ENCODE measurements around the gene TMEM115. TPM values are rescaled to one million over a fixed set of nuclear protein-coding genes. Genes with fewer than 3 reads are reported as not detected.
"Not testable (repeated sequence)": the region's sequence is repeated elsewhere in the genome, so short reads cannot be mapped to it uniquely, and the experiment has no call there.

The TMEM115 gene
- total and polyA plus RNA-seq, 2 donors from 2014 or later, result 40.1 to 54.0 TPM

GRCh38 chr3:50316657-50317242 is 42.6 kb downstream of the TMEM115 start:
- TF ChIP-seq CTCF (IDR thresholded peaks at IDR 0.05; ENCODE audit: borderline replicate concordance, extremely low read depth, insufficient read depth), result no peak
- FAIRE-seq (no peak), DNase-seq (peak in 1 of 5 donors; percentile 96)
- Histone ChIP-seq H3K9ac (ENCODE audit: low read length in 3 of 3) (no peak overlapping the region), H3K36me3 (ENCODE audit: control insufficient read depth in 2 of 3, insufficient read depth in 3 of 3, low read length in 3 of 3) (peaks cover 6 to 18% (median 14%) of the 10 kb centered on the region in 3 donors), H3K27ac (ENCODE audit: low read depth in 2 of 2, low read length in 2 of 2) (peak overlapping the region; percentile 1 to 5), H3K9me3 (ENCODE audit: control insufficient read depth in 2 of 3, insufficient read depth in 1 of 3, low read length in 3 of 3) (no peaks in the 10 kb centered on the region), H3K27me3 (ENCODE audit: control insufficient read depth, insufficient read depth, low read length) (no peaks in the 10 kb centered on the region), H3K4me1 (ENCODE audit: control insufficient read depth in 2 of 3, insufficient read depth in 2 of 3, low read depth in 1 of 3, low read length in 3 of 3) (peaks cover 3 to 33% (median 20%) of the 10 kb centered on the region in 3 donors), H3K4me3 (ENCODE audit: low read length in 3 of 3) (no peak overlapping the region)
- intact Hi-C loops (cut with DNase I), result no loop called here

DNA sequence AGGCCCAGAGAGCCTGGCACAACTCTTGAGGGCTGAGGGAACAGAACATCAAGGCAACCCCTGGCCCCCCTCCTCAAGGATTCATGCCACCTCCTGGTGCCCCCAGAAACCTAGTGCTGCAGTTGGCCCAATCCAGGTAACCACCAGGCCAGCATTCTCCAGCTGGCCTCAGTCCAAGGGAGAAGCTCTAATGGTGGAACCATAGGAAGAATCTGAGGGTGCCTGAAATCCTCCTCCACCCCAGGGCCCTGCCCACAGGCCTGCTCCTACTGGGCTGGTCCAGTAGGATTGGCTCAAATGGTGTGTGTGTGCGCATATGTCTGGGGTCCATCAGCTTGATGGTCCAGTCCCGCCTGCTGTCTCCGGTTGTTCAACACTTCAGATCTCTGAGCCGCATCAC is 44.5 kb downstream of the TMEM115 start:
- FAIRE-seq (no peak), DNase-seq (no peak)
- H3K27ac ChIP-seq (ENCODE audit: low read depth in 2 of 2, low read length in 2 of 2), result no peak overlapping the region
- H3K36me3 ChIP-seq (ENCODE audit: control insufficient read depth in 2 of 3, insufficient read depth in 3 of 3, low read length in 3 of 3), result peaks cover 6 to 18% (median 11%) of the 10 kb centered on the region in 3 donors
- intact Hi-C loops (cut with DNase I), result no loop called here
- H3K9me3 ChIP-seq (ENCODE audit: control insufficient read depth in 2 of 3, insufficient read depth in 1 of 3, low read length in 3 of 3), result no peaks in the 10 kb centered on the region
- H3K27me3 ChIP-seq (ENCODE audit: control insufficient read depth, insufficient read depth, low read length), result no peaks in the 10 kb centered on the region
- peaks cover 0 to 23% (median 11%) of the 10 kb centered on the region in 3 donors for H3K4me1 ChIP-seq (ENCODE audit: control insufficient read depth in 2 of 3, insufficient read depth in 2 of 3, low read depth in 1 of 3, low read length in 3 of 3)
- no peak overlapping the region for H3K4me3 ChIP-seq (ENCODE audit: low read length in 3 of 3)
- no peak overlapping the region for H3K9ac ChIP-seq (ENCODE audit: low read length in 3 of 3)
- TF ChIP-seq CTCF (IDR thresholded peaks at IDR 0.05; ENCODE audit: borderline replicate concordance, extremely low read depth, insufficient read depth), result no peak

- Histone ChIP-seq H3K27ac (ENCODE audit: low read depth in 2 of 2, low read length in 2 of 2) (no peak overlapping the region), H3K4me3 (ENCODE audit: low read length in 3 of 3) (no peak overlapping the region), H3K4me1 (ENCODE audit: control insufficient read depth in 2 of 3, insufficient read depth in 2 of 3, low read depth in 1 of 3, low read length in 3 of 3) (peaks cover 0 to 19% (median 6%) of the 10 kb centered on the region in 3 donors), H3K9me3 (ENCODE audit: control insufficient read depth in 2 of 3, insufficient read depth in 1 of 3, low read length in 3 of 3) (no peaks in the 10 kb centered on the region), H3K36me3 (ENCODE audit: control insufficient read depth in 2 of 3, insufficient read depth in 3 of 3, low read length in 3 of 3) (peaks cover 6 to 18% (median 9%) of the 10 kb centered on the region in 3 donors), H3K27me3 (ENCODE audit: control insufficient read depth, insufficient read depth, low read length) (no peaks in the 10 kb centered on the region), H3K9ac (ENCODE audit: low read length in 3 of 3) (no peak overlapping the region)
- TF ChIP-seq CTCF (IDR thresholded peaks at IDR 0.05; ENCODE audit: borderline replicate concordance, extremely low read depth, insufficient read depth), result no peak
- DNase-seq (no peak), FAIRE-seq (no peak)
- intact Hi-C loops (cut with DNase I), result no loop called here
These were observed 45.0 kb downstream of the TMEM115 start for GRCh38 chr3:50314342-50314741.

DNA sequence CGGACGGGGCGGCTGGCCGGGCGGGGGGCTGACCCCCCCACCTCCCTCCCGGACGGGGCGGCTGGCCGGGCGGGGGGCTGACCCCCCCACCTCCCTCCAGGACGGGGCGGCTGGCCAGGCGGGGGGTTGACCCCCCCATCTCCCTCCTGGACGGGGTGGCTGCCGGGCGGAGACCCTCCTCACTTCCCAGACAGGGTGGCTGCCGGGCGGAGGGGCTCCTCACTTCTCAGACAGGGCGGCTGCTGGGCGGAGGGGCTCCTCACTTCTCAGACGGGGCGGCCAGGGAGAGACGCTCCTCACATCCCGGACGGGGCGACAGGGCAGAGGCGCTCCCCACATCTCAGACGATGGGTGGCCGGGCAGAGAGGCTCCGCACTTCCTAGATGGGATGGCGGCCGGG is 47.3 kb downstream of the TMEM115 start:
- DNase-seq; H3K9me3 ChIP-seq (ENCODE audit: control insufficient read depth in 2 of 3, insufficient read depth in 1 of 3, low read length in 3 of 3); H3K27me3 ChIP-seq (ENCODE audit: control insufficient read depth, insufficient read depth, low read length); H3K27ac ChIP-seq (ENCODE audit: low read depth in 2 of 2, low read length in 2 of 2); intact Hi-C loops (cut with DNase I); FAIRE-seq; H3K9ac ChIP-seq (ENCODE audit: low read length in 3 of 3); H3K4me1 ChIP-seq (ENCODE audit: control insufficient read depth in 2 of 3, insufficient read depth in 2 of 3, low read depth in 1 of 3, low read length in 3 of 3); H3K36me3 ChIP-seq (ENCODE audit: control insufficient read depth in 2 of 3, insufficient read depth in 3 of 3, low read length in 3 of 3); H3K4me3 ChIP-seq (ENCODE audit: low read length in 3 of 3): not testable (repeated sequence)

Other genes with a start within 250 kb of the TMEM115 start
- gene SEMA3F, start 204.2 kb downstream of the TMEM115 start, total RNA-seq, result 39.9 TPM
- 36.7 TPM for gene SEMA3F, start 204.2 kb downstream of the TMEM115 start, polyA plus RNA-seq (ENCODE audit: insufficient read depth, low read depth, low replicate concordance)
- gene GNAT1, start 167.9 kb downstream of the TMEM115 start, total RNA-seq, result not detected
- gene GNAT1, start 167.9 kb downstream of the TMEM115 start, polyA plus RNA-seq (ENCODE audit: insufficient read depth, low read depth, low replicate concordance), result not detected
- 1.6 TPM for gene SLC38A3, start 154.2 kb downstream of the TMEM115 start, total RNA-seq
- gene SLC38A3, start 154.2 kb downstream of the TMEM115 start, polyA plus RNA-seq (ENCODE audit: insufficient read depth, low read depth, low replicate concordance), result 4.2 TPM
- 245 TPM for gene GNAI2, start 123.3 kb downstream of the TMEM115 start, total RNA-seq
- gene GNAI2, start 123.3 kb downstream of the TMEM115 start, polyA plus RNA-seq (ENCODE audit: insufficient read depth, low read depth, low replicate concordance), result 141 TPM
- 96.1 TPM for gene SEMA3B, start 90.4 kb downstream of the TMEM115 start, total RNA-seq
- 99.9 TPM for gene SEMA3B, start 90.4 kb downstream of the TMEM115 start, polyA plus RNA-seq (ENCODE audit: insufficient read depth, low read depth, low replicate concordance)
- gene LSMEM2, start 80.4 kb downstream of the TMEM115 start, total RNA-seq, result 0.22 TPM
- gene LSMEM2, start 80.4 kb downstream of the TMEM115 start, polyA plus RNA-seq (ENCODE audit: insufficient read depth, low read depth, low replicate concordance), result 0.62 TPM
- 78.1 TPM for gene IFRD2, start 67.1 kb downstream of the TMEM115 start, total RNA-seq
- 54.1 TPM for gene IFRD2, start 67.1 kb downstream of the TMEM115 start, polyA plus RNA-seq (ENCODE audit: insufficient read depth, low read depth, low replicate concordance)
- 2.0 TPM for gene HYAL3, start 60.1 kb downstream of the TMEM115 start, total RNA-seq
- 3.2 TPM for gene HYAL3, start 60.1 kb downstream of the TMEM115 start, polyA plus RNA-seq (ENCODE audit: insufficient read depth, low read depth, low replicate concordance)
- 10.7 TPM for gene NAA80, start 60.1 kb downstream of the TMEM115 start, total RNA-seq
- gene NAA80, start 60.1 kb downstream of the TMEM115 start, polyA plus RNA-seq (ENCODE audit: insufficient read depth, low read depth, low replicate concordance), result 8.7 TPM
- gene HYAL1, start 55.9 kb downstream of the TMEM115 start, total RNA-seq, result 47.5 TPM
- 126 TPM for gene HYAL1, start 55.9 kb downstream of the TMEM115 start, polyA plus RNA-seq (ENCODE audit: insufficient read depth, low read depth, low replicate concordance)
- 142 TPM for gene HYAL2, start 36.8 kb downstream of the TMEM115 start, total RNA-seq
- 93.2 TPM for gene HYAL2, start 36.8 kb downstream of the TMEM115 start, polyA plus RNA-seq (ENCODE audit: insufficient read depth, low read depth, low replicate concordance)
- gene TUSC2, start 31.3 kb downstream of the TMEM115 start, total RNA-seq, result 33.6 TPM
- gene TUSC2, start 31.3 kb downstream of the TMEM115 start, polyA plus RNA-seq (ENCODE audit: insufficient read depth, low read depth, low replicate concordance), result 60.0 TPM
- 28.9 TPM for gene RASSF1, start 18.7 kb downstream of the TMEM115 start, total RNA-seq
- gene RASSF1, start 18.7 kb downstream of the TMEM115 start, polyA plus RNA-seq (ENCODE audit: insufficient read depth, low read depth, low replicate concordance), result 19.1 TPM
- gene ZMYND10, start 13.8 kb downstream of the TMEM115 start, total RNA-seq, result 14.2 TPM
- 10.0 TPM for gene ZMYND10, start 13.8 kb downstream of the TMEM115 start, polyA plus RNA-seq (ENCODE audit: insufficient read depth, low read depth, low replicate concordance)
- 23.5 TPM for gene NPRL2, start 8.7 kb downstream of the TMEM115 start, total RNA-seq
- gene NPRL2, start 8.7 kb downstream of the TMEM115 start, polyA plus RNA-seq (ENCODE audit: insufficient read depth, low read depth, low replicate concordance), result 39.8 TPM
- gene CYB561D2, start 8.7 kb downstream of the TMEM115 start, total RNA-seq, result 28.5 TPM
- 38.8 TPM for gene CYB561D2, start 8.7 kb downstream of the TMEM115 start, polyA plus RNA-seq (ENCODE audit: insufficient read depth, low read depth, low replicate concordance)
- gene CACNA2D2, start 144.1 kb upstream of the TMEM115 start, total RNA-seq, result 3.6 TPM
- gene CACNA2D2, start 144.1 kb upstream of the TMEM115 start, polyA plus RNA-seq (ENCODE audit: insufficient read depth, low read depth, low replicate concordance), result 6.0 TPM
- 6.2 TPM for gene C3orf18, start 208.2 kb upstream of the TMEM115 start, total RNA-seq
- gene C3orf18, start 208.2 kb upstream of the TMEM115 start, polyA plus RNA-seq (ENCODE audit: insufficient read depth, low read depth, low replicate concordance), result 14.9 TPM
- 25.1 TPM for gene HEMK1, start 210.0 kb upstream of the TMEM115 start, total RNA-seq
- gene HEMK1, start 210.0 kb upstream of the TMEM115 start, polyA plus RNA-seq (ENCODE audit: insufficient read depth, low read depth, low replicate concordance), result 30.3 TPM

All from kidney (tissue), 14 donors.